NCI-H526 treated with DMSO at 0.1 percent for 48 hours (cell line): ENCODE measurements around the gene NRG3.
"Not testable (repeated sequence)": the region's sequence is repeated elsewhere in the genome, so short reads cannot be mapped to it uniquely, and the experiment has no call there.

ENCODE experiments used
- DNase-seq: peaks from one replicate; lab custom pipeline; 2025; lab: John Stamatoyannopoulos, UW

The NRG3 gene

GRCh38 chr10:82574081-82574480, 699.1 kb downstream of the NRG3 start:
- no peak for DNase-seq

DNA sequence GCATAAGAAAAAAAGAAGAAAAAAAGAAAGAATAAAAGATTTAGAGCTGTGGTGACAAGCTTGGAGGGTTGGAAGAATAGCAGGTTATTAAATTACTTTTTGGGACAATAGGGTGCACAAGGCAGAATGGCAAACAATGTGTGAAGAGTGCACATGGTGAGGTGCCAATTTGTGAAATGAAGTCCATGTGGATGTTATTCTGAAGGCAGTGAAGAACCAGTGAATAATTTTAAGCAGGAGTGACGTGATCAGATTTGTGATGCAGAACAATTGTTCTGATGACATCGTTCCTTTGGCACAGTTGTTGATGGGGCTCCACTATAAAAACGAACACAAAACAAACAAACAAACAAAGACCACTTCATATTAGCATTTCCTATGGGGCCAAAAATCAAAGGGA, 700.3 kb downstream of the NRG3 start:
- no peak for DNase-seq

GRCh38 chr10:82576093-82576492, 701.1 kb downstream of the NRG3 start:
- no peak for DNase-seq

- DNase-seq = no peak
Observed at GRCh38 chr10:82581940-82582339, 706.9 kb downstream of the NRG3 start.

DNA sequence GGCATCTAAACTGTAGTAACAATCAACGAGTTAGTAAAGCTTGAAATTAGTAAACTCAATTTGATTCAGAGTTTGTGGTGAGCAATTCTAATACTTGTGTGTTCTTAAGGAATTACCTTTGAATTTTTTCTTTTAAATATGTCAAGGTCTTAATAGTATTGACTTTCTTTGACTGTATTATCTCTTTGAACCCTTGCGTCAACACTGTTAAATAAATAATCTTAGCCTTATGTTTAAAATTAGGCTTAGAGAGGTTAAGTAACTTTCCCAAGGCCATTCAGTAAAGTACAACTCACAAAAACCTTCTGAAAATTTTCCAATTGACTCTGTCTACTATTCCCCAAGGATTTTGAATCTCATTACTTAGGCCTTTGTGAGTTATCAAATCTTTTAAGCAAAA, 716.4 kb downstream of the NRG3 start:
- DNase-seq = no peak

DNA sequence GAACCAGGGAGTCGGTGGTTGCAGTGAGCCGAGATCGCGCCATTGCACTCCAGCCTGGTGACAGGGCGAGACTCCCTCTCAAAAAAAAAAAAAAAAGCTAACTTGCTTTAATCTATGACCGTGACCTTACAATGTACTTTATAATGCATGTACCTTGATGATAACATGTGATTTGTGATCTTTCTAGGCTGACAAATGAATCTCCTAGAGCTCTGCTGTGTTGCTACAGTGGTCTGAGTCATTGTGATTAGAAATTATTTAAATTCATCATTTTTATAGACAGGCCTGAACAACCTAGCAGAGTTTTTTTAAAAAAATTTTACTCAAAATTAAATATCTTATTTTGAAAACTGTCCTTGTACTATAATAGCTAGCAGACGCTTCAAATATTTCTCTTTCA, 722.8 kb downstream of the NRG3 start:
- no peak for DNase-seq

GRCh38 chr10:82609845-82610244, 734.9 kb downstream of the NRG3 start:
- DNase-seq = no peak

- DNase-seq = no peak
Observed at GRCh38 chr10:82618007-82618406, 743.0 kb downstream of the NRG3 start.

DNA sequence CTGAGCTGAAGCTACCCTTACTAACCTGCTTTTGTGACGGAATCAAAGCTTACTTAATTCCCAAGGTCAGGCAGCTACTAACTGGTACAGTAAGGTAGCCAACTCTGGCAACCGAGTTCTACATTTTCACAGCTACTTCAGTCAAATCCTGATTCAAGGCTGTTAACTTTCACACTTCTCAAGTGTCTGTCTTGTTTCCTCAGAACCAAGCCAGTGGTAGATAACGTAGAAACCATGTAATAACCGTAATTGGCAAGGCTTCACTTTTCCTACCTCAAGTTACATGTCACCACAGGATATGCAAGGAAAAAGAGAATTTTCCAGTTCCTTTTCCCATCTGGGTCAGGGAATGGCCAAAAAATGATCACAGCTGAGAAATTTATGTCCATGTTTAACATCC, 746.7 kb downstream of the NRG3 start:
- DNase-seq = no peak

GRCh38 chr10:82622479-82622878, 747.5 kb downstream of the NRG3 start:
- no peak for DNase-seq

DNA sequence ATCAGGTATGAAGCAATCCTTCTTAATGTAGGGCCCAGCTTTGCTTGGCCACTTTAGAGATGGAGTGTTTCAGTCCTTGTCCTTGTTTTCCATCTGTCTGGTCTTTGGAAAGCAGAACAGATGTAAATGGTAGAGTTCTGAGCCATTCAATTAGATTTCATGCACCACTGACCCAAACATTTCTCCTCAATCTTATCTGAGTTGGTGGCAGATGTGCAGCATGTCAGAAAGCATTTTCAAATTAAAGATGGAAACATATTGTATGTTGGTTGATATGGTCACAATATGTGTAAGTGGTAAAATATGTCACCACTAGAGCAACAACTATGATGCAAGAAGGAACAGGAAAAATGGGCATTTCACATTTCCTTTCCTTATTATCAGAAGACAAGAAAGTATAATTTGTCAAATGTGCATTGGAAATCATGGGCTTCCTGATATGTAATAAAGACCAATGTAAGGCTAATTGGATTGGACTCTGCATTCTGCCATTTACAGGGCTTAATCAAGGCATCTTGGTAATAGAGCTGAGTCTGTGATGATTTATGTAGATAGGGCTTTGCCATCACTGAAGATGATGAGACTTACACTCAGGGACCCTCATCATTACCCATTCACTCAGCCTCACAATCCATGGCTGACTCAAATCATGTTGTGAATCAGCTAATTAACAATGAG, 750.7 kb downstream of the NRG3 start:
- no peak for DNase-seq

- DNase-seq = no peak
Observed at GRCh38 chr10:82628373-82628772, 753.4 kb downstream of the NRG3 start.

DNA sequence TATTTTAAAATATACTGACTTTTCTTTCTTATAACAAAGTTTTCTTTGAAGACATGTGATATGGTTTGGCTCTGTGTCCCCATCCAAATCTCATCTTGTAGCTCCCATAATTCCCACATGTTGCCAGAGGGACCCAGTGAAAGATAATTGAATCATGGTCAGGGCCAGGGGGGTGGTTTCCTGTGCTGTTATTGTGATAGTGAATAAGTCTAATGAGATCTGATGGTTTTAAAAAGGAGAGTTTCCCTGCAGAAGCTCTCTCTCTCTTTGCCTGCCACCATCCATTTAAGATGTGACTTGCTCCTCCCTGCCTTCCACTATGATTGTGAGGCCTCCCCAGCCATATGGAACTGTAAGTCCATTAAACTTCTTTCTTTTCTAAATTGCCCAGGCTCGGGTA, 768.1 kb downstream of the NRG3 start:
- no peak for DNase-seq

- no peak for DNase-seq
Observed at GRCh38 chr10:82643601-82644000, 768.6 kb downstream of the NRG3 start.

DNA sequence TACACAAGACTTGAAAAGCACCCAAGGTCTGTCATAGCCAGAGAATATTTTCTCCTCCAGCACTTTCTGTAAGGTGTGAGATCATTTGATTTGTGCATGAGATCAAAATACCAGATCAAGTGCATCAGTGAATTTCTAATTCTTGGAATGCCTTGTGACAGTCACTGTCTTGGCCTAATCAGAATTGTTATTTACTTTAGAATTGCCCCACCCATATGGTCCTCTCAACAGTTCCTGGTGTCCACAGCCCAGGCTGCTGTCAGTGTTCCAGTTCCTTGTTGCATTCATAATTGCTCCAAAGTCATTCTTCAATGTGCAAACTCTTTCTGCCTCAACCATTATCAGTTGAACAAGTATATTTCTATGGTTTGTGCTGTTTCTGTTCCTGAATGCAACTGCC, 770.2 kb downstream of the NRG3 start:
- no peak for DNase-seq

DNA sequence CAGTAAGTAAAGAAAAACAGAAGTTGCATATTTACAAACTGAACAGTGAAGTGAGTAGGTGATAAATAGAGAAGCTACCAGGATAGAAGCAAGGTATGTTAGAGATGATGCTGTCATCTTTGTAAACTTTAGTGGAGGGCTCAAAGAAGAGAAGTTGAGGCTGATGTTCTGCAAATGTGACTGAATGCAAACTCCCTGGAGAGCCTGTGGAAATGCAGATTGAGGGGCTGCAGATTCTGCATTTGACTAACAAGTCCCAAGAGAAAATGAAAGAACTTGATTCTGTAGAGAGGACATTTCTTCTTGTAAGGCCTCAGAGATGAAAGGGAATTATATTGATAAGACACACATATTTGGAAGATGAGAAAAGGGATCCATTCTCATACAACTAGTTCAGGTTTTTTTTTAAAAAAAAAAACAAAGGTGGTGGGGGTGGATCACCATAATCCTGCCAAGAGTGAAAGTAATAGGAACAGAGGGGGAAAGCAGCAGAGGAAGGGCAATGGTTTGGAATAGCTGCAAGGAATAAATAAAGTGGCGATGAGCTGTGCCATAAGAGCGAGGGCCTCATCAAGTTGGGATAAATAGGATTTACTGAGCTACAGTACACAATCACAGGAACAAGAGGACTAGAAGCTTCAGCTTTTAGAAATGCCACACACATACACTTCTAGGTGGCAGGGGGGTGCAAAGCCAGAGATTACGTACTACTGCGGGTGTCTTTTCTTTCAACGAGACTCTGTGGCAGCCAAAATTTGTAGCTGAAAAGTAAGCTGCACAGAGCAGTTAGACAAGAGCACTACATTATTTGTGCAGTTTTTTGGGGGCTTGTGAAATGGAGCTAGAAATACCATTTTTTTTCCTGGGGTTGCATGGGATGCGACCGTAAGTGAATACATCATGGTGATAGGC, 778.5 kb downstream of the NRG3 start:
- DNase-seq = no peak

- no peak for DNase-seq
Observed at GRCh38 chr10:82660205-82660604, 785.2 kb downstream of the NRG3 start.

DNA sequence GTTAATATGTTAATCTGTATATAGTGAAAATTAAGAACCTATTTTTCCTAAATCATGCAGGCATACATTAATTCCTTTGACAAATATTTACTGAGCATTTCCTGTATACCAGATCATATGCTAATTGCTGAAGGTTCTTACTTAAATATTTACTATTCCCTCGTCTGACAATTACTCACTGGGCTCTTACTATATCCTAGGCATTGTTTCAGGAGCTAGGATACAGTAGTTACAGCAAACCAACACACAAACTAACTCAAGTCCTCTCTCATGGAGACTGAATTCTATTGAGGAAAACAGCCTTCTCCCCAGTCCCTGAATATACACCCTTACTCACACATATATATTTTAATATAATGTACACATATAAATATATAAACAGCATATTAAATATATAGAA, 786.0 kb downstream of the NRG3 start:
- no peak for DNase-seq

DNA sequence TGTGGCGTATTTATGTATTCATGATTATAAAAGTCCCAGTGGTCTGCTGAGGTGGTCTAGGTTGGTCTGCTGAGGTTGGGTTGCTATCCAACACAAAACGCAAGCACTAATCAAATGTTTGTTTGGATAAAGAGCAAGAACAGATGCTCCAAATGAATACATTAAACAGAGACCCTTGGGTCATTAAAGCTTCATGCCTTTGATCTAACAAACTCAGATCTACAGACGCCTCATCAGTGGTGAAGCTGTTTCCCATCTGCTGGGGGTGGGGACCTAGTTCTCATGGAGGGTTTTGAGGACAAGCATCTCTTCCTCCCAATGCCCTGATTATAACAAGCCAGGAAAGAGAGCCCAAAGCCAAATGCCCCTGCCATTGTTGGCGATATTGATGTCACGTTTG, 786.7 kb downstream of the NRG3 start:
- no peak for DNase-seq

GRCh38 chr10:82668221-82668895, 793.4 kb downstream of the NRG3 start:
- DNase-seq = no peak

DNA sequence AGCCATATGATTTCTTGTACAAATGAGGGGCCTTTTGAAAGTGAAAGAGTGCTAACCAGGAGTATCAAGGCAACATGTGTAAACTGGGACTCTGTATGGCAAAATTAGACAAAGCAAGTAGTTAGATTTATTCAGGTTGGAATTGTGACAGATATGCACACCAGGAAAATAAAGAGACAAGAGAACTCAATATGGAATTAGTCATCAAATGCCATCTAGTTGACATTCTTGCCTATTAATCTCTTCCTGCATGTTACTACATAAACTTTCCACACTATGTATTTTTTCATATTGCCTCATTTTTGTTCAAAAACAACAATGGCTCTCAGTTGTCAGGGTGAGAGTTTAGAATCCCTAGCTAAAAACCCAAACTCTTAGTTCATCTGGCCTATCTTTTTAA, 799.0 kb downstream of the NRG3 start:
- no peak for DNase-seq

- DNase-seq = not testable (repeated sequence)
Observed at GRCh38 chr10:82677932-82678331, 802.9 kb downstream of the NRG3 start.

GRCh38 chr10:82678451-82678850, 803.5 kb downstream of the NRG3 start:
- DNase-seq = not testable (repeated sequence)
